GM11168 (cell line): Measurements from ENCODE around the gene CAPRIN1.

Experiments used
- in situ Hi-C: fragments of 300-500 bp; cut with MboI; formaldehyde crosslinking; loops from one replicate; pipeline ENCODE4 v1.12.0; 2022; ENCODE audit warnings: low sequenced_read_pairs; ENCODE audit not compliant: unreplicated experiment

CAPRIN1 gene, protein sequence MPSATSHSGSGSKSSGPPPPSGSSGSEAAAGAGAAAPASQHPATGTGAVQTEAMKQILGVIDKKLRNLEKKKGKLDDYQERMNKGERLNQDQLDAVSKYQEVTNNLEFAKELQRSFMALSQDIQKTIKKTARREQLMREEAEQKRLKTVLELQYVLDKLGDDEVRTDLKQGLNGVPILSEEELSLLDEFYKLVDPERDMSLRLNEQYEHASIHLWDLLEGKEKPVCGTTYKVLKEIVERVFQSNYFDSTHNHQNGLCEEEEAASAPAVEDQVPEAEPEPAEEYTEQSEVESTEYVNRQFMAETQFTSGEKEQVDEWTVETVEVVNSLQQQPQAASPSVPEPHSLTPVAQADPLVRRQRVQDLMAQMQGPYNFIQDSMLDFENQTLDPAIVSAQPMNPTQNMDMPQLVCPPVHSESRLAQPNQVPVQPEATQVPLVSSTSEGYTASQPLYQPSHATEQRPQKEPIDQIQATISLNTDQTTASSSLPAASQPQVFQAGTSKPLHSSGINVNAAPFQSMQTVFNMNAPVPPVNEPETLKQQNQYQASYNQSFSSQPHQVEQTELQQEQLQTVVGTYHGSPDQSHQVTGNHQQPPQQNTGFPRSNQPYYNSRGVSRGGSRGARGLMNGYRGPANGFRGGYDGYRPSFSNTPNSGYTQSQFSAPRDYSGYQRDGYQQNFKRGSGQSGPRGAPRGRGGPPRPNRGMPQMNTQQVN

DNA sequence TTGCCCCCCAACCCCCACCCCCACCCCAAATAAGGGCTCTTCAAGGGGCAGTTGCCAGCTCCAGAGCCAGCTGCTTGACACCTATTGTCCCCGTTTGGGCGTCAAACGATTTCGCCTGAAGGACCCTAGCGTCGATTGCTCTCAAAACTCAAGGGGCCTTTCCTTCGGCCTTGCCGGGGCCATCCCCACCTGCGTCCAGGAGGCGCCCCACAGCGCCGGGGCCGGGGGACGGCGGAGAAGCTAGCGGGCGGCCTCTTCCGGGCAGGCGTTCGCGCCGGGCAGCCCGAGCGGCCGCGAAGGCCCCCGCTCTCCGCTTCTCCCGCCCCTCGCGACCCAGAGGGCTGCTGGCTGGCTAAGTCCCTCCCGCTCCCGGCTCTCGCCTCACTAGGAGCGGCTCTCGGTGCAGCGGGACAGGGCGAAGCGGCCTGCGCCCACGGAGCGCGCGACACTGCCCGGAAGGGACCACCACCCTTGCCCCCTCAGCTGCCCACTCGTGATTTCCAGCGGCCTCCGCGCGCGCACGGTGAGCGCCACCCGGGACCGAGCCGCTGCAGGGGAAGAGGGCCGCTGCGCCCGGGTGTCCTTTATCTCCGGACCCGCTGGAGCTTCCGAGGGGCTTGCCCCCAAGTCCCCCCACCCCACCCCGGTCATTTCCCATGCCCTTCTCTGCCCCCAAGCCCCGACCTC, at the start of gene CAPRIN1:
TSS of gene CAPRIN1 (plus strand) at position 383 of the 687 bp plus-strand sequence. CDS start 690 bp downstream, outside the sequence.
- in situ Hi-C loops: no loop called here

DNA sequence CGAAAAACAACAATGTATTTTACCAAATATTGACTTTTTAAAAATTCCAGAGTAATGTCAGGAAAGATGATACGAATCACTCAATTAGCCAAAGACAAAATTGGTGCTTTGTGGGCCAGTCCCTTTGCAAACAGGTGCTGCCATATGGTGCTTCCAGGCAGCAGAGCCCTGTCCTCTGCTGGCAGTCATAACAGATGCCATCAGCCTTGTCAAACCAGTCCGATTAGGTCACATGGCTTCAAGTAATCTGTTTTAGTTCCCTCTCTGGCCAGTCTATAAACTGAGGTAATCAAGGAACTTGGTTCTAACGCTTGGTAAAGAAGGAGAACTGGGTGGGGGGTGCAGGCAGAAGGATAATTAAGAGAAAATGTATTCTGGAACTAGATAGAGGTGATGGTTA, 49.1 kb upstream of the CAPRIN1 start:
- in situ Hi-C loops: no loop called here

DNA sequence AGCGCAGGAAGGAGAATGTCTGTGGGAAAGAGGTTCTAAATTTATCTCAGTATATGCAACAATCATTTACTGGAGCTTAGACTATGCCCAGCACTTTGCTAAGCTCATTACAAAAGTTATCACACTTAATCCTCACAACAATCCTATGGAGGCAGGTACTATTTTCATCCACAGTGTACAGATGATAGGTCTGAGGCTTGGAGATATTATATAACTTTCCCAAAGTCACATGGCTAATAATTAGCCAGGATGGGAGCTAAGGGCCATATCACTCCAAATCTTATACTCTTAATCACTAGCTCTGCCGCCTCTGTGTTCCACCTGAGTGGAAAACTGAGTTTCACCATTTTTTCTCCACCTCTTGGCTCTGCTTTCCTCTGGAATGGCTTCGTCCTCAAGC, 47.3 kb upstream of the CAPRIN1 start:
- in situ Hi-C loops: no loop called here

DNA sequence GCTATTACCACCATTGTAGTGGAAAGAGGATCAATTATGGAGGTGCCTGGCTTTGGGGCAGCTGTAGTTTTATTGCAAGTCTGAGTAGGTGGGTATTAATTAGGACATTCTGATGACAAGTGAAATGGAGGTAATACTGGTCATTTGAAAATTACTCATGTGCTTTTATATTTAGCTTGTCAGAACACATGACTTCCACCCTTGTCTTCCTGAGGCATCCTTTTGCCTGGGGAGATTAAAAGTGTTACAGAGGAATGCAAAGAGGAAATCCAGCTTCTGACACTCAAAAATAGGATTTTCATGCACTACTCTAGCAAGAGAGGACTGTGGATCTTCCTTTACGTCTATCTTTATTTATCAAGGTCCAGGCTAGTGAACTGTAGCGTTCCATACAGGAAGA, 44.7 kb upstream of the CAPRIN1 start:
- in situ Hi-C loops: no loop called here

DNA sequence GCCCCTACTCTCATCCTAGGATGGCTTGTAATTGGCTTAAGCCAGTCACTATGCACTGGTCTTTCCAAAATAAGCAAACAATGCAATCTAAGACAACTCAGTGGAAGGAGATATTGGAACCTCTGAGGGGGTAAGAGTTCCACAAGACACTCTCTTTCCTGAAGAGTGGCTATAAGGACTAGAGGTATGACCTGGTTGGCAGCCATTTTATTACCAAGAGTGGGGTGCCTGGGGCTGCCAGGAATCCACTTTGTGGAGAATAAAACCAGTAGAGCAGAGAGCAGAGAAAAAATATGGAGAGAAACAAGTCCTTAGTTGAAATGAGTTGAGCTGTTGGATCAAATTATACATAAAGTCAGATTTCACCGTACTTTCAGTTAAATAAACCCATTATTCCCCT, 38.8 kb upstream of the CAPRIN1 start:
- in situ Hi-C loops: no loop called here

DNA sequence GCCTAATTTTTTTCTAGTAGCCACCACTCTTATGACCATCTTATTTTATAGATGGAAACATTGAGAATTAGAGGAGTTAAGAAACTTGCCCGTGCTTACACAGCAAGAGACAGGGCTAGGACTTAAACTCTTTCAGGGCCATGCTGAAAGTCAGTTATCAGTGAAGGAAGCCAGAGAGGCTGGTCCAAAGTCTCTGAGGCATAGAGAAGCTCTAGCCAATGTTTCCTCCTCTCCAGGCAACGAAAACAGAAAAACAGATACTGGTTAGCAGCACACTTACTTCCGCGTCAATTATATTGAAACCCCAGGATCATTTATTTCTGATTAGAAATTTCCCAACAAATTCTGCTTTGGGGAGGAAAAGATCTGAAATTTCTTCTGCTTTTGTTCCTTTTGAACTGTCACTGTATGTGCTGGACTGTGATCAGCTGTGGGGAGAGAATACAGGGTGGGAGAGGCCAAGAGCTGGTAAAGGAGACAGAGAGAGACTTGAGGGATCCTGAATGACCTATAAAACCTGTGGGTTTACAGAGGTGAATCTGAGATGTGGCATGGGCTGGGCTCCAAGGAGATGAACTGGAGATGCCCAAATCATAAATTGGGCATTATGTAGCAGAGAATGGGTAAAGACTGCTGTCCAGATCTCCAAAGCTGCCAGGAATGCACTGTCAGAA, 37.5 kb upstream of the CAPRIN1 start:
- in situ Hi-C loops: no loop called here

DNA sequence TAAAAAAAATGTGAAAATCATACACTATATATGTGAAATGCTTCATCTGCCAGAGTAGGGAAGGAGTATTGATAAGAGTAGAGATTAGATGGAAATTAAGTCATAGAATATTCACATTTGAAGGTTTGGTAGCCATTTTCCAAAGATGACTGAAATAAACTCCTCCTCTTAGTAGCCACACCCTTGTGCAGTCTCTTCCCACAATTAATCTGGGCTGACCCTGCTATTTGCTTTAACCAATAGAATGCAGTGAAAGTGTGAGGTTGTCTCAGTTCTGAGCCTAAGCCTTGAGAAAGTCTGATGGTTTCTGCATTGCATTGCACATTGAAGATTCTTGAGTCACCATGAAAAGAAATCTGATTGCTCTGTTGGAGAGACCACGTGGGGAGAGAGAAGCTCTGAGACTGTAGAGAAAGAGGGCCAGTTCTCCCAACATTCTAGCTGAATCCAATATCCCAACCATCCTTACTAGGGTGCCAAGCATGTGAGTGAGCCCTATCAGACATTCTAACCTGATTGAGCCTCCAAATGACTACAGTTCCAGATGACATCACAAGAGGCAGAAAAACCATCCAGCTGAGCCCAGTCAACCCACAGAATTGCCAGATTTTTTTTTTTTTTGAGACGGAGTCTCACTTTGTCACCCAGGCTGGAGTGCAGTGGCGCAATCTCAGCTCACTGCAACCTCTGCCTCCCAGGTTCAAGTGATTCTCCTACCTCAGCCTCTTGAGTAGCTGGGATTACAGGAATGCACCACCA, 29.4 kb upstream of the CAPRIN1 start:
- in situ Hi-C loops: no loop called here

DNA sequence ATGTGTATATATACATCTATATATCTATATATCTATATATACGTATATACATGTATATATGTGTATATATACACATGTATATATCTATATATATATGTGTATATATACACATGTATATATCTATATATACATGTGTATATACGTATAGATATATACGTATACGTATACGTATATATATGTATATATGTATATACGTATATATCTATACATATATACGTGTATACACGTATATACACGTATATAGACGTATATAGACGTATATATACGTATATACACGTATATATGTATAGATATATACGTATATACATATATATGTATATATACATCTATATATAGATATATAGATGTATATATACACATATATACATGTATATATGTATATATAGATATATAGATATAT, 25.1 kb upstream of the CAPRIN1 start:
- in situ Hi-C loops: no loop called here

DNA sequence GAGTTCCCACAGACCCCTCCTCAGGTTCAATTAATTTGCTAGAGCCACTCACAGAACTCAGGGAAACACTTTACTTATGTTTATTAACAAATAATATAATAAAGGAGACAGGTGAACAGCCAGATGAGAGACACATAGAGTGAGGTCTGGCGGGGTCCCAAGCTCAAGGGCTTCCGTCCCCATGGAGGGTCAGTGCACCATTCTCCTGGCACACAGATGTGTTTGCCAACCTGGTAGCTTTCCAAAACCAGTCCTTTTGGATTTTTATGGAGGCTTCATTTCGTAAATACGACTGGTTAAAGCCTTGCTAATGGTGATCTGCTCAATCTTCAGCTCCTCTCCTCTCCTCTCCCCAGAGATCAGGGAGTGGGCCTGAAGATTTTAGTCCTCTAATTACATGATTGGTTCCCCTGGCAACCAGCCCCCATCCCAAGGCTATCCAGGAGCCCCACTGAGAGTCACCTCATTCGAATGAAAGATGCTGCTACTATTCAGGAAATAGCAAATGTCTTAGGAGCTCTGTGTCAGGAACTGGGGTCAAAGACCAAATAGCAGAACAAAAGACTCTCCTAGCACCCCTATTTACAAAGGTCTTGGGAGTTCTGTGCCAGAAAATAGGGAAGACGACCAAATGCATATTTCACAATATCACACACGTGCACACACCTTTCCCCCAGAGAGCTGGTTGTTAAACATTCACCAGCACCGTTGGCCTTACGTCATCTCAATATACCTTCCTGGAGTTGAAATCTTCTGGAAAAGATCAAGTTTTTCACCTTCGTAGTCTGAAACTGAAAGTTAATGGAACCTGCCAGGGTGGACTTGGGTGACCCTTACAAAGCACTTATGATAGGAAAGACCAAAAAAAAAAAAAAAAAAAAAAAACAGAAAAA, 23.8 kb upstream of the CAPRIN1 start:
- in situ Hi-C loops: no loop called here

DNA sequence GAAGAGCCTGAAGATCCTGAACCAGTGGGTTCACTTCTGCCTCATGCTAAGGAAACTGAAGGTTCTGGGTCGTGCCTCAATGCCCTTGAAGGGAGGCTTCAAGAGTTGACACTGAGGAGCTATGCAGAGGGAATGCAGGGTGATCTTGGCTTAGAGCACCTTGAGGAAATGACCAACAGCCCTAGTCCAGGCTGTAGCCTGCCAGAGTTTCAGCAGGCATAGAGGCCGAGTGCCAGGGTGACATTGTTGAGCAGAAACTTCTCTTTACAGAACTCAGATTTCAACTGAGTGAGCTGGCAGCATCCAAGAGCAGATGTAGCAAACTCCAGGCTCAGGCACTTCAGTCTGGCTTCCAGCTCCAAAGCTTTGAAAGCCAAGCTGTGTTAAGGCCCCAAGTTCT, 23.1 kb upstream of the CAPRIN1 start:
- in situ Hi-C loops: no loop called here

DNA sequence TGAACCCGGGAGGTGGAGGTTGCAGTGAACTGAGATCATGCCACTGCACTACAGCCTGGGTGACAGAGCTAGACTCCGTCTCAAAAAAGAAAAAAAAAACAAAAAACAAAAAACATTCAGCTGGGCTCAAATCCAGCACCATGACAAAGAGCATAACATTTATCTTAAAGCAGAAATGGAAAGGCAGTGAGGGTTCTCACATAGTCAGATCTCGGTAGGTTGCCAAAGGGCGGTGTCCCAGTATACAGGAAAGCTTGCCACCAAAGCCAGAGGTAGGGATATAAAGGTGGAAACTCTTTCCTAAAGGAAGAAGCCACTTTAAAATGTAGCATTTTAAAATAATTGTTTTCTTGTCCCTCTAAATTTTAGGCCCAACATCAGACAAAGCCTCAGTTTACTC, 22.4 kb upstream of the CAPRIN1 start:
- in situ Hi-C loops: no loop called here

DNA sequence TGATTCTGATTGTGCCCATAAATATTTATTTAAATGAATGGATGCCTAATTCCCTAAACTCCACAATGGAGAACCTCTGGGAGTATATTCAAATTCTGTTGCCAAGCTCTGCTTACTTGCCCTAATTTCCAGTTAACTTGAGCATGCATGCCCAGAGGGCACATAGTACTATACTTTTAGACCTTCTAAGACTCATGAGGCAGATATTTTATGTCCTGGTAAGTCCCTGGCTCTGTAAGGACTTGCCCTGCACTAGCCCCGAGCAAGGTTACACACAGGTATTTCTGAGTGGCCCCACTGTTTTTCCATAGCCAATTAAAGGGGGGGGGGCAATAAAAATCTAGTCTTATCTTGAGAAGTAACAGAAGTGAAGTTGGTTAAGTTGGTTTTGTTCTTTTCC, 21.1 kb upstream of the CAPRIN1 start:
- in situ Hi-C loops: no loop called here

DNA sequence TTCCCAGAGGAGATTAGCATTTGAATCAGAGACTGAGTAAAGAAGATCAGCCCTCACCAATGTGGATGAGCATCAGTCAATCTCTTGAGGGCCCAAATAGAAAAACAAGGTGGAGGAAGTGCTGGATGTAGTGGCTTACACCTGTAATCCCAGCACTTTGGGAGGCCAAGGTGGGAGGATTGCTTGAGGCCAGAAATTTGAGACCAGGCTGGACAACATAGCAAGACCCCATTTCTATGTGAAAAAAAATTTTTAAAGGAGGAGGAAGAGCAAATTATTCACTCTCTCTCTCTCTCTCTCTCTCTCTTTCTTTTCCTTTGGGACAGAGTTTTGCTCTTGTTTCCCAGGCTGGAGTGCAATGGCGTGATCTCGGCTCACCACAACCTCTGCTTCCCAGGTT, 18.1 kb upstream of the CAPRIN1 start:
- in situ Hi-C loops: no loop called here

DNA sequence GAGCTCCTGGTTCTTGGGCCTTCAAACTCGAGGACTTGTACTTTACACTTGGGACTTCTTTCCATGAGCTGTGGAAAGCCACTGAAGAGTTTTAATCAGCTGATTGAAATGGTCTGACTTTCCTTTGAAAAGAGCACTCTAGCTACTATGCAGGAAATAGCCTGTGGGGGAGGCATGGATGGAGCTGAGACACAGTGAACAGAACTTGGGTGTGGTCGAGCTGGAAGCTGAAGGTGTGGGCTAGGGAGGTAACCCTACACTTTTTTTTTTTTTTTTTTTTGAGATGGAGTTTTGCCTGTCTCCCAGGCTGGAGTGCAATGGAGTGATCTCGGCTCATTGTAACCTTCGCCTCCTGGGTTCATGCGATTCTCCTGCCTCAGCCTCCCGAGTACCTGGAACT, 17.5 kb upstream of the CAPRIN1 start:
- in situ Hi-C loops: no loop called here

DNA sequence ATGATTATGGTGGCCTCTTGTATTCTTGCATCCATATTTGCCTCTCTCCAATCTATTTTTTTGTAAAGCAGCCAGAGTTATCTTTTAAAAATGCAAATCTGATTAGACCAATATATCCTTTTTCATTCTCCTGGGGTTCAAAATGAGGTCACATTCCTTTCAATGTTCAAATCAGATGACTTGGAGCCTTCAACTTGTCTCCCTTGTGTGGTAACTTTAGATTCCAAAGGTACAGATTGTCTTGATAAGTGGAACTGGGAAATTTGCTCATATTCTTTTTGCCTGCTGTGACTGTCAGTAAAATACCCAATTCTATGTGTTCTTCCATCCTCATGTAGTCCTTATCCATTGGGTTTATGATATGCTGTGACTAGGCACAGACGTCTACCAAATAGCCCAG, 15.1 kb upstream of the CAPRIN1 start:
- in situ Hi-C loops: no loop called here

DNA sequence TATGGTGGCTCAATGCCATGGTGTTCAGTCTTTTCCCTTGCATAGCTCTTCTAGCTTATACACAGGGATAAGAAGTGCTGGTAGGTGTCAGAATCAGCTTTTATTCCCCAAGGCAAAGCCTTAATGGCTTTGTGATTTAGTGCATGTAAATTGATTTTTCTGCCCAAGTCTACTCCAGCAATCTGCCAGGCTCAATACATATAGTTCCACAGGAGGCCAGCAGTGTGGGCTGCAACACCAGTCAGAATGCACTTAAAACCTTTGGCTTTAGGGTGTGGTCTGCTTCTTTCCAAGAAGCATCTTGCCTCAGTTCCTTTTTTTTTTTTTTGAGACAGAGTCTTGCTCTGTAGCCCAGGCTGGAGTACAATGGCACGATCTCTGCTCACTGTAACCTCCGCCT, 14.5 kb upstream of the CAPRIN1 start:
- in situ Hi-C loops: no loop called here

DNA sequence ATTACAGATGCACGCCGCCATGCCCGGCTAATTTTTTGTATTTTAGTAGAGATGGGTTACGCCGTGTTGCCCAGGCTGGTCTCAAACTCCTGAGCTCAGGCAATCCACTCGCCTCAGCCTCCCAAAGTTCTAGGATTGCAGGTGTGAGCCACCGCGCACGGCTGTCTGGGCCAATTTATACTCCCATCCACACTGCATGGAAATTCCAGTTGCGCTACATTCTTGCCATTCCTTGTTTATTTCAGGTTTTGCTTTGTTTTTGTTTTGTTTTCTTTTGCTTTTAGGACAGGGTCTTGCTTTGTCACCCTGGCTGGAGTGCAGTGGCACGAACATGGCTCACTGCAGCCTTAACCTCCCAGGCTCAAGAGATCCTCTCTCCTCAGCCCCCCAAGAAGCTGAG, 11.0 kb upstream of the CAPRIN1 start:
- in situ Hi-C loops: no loop called here

DNA sequence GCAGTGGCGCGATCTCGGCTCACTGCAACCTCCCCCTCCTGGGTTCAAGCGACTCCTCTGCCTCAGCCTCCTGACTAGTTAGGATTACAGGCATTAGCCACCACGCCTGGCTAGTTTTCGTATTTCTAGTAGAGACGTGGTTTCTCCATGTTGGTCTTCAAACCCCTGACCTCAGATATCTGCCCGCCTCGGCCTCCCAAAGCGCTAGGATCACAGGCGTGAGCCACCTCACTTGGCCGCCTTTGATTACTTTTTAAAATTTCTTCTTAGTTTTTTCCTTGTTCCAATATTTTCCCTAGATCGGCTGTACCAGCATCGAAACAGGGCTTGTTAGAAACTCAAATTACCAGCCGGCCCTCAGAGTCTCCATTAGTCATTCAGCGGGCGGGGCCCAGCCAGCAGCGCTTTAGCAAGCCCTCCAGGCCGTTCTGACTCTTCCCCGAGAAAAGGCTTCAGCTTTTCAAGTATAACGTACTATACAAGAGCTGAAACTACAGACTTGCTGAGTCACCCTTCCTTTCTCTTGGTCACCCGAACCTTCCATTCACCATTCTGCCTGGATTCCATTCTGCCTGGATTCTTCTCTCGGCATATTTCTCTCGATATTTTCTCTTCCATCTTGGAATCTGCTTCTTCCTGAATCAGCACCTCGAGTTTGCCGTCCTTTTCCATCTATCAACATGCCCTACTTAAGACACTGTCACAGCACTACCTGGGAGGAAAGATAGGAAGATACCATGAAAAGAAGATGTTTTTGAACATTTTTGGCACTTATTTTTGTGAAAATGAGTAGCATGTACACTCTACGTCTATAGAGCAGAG, 6.7 kb upstream of the CAPRIN1 start:
- in situ Hi-C loops: no loop called here
